Renal cortex interstitium (tissue), 15 donors: Measurements from ENCODE around the gene OSBPL5. TPM values are rescaled to one million over a fixed set of nuclear protein-coding genes. Genes with fewer than 3 reads are reported as not detected.

Source experiments
- DNase-seq, 11 donors: peaks; one replicate each; pipeline ENCODE4 v3.0.0-alpha.2; 2013; ENCODE audit warnings: low read depth in 9 of 11, low spot score in 4 of 11; ENCODE audit errors: extremely low read depth in 1 of 11
- long read RNA-seq, 16 experiments: transcript quantifications; one replicate each; lab custom pipeline, GENCODE V29; 2026
- polyA plus RNA-seq, 3 donors: library from polyadenylated mRNA; unstranded; fragments of 120-200 nt; gene quantifications; one replicate each; pipeline ENCODE4 v1.2.1, GENCODE V29; 2013; ENCODE audit not compliant: insufficient read length in 3 of 3

The OSBPL5 gene
- polyA plus RNA-seq, result 10 to 100 TPM; 17.8 to 26.2 (median 21.2) TPM
- long read RNA-seq, donor 1, partial matches to known transcripts, result 0 of 2 reads
- long read RNA-seq, donor 1, other reads (novel, unspliced or antisense), result 0 of 2 reads
- long read RNA-seq, donor 2, partial matches to known transcripts, result 0 of 4 reads
- long read RNA-seq, donor 2, other reads (novel, unspliced or antisense), result 0 of 4 reads
- long read RNA-seq, donor 3, partial matches to known transcripts, result 9 of 13 reads
- long read RNA-seq, donor 3, other reads (novel, unspliced or antisense), result 0 of 13 reads
- long read RNA-seq, donor 4, partial matches to known transcripts, result 0 of 2 reads
- long read RNA-seq, donor 4, other reads (novel, unspliced or antisense), result 0 of 2 reads
- long read RNA-seq, donor 5, result 0 reads
- long read RNA-seq, donor 6, partial matches to known transcripts, result 13 of 18 reads
- long read RNA-seq, donor 6, other reads (novel, unspliced or antisense), result 0 of 18 reads
- long read RNA-seq, donor 7, partial matches to known transcripts, result 0 of 6 reads
- long read RNA-seq, donor 7, other reads (novel, unspliced or antisense), result 0 of 6 reads
- long read RNA-seq, donor 8, partial matches to known transcripts, result 0 of 6 reads
- long read RNA-seq, donor 8, other reads (novel, unspliced or antisense), result 0 of 6 reads
- long read RNA-seq, donor 9, partial matches to known transcripts, result 0 of 1 reads
- long read RNA-seq, donor 9, other reads (novel, unspliced or antisense), result 0 of 1 reads
- long read RNA-seq, donor 10, partial matches to known transcripts, result 6 of 7 reads
- long read RNA-seq, donor 10, other reads (novel, unspliced or antisense), result 0 of 7 reads
- long read RNA-seq, donor 11, partial matches to known transcripts, result 7 of 8 reads
- long read RNA-seq, donor 11, other reads (novel, unspliced or antisense), result 0 of 8 reads
- long read RNA-seq, donor 12, partial matches to known transcripts, result 0 of 2 reads
- long read RNA-seq, donor 12, other reads (novel, unspliced or antisense), result 0 of 2 reads
- long read RNA-seq, donor 13, result 0 reads
- long read RNA-seq, donor 14, partial matches to known transcripts, result 0 of 2 reads
- long read RNA-seq, donor 14, other reads (novel, unspliced or antisense), result 0 of 2 reads
- long read RNA-seq, donor 15, partial matches to known transcripts, result 0 of 5 reads
- long read RNA-seq, donor 15, other reads (novel, unspliced or antisense), result 0 of 5 reads
- long read RNA-seq, donor 16, partial matches to known transcripts, result 11 of 15 reads
- long read RNA-seq, donor 16, other reads (novel, unspliced or antisense), result 0 of 15 reads

- DNase-seq, result peak in 3 of 11 donors; percentile 61 to 74 (median 68)
Observed at GRCh38 chr11:3165152-3165705, at the start of gene OSBPL5. Gene OSBPL5 (minus strand): TSS chr11:3165310. CDS start chr11:3129148, 36,162 bp downstream.

GRCh38 chr11:3214420-3214699, 49.2 kb upstream of the OSBPL5 start:
- DNase-seq, result no peak

- no peak for DNase-seq
Observed at GRCh38 chr11:3213659-3214419, 48.7 kb upstream of the OSBPL5 start.

- no peak for DNase-seq
Observed at GRCh38 chr11:3208272-3208671, 43.2 kb upstream of the OSBPL5 start.

- no peak for DNase-seq
Observed at GRCh38 chr11:3207526-3208189, 42.5 kb upstream of the OSBPL5 start.

GRCh38 chr11:3206922-3207204, 41.8 kb upstream of the OSBPL5 start:
- DNase-seq, result no peak

- no peak for DNase-seq
Observed at GRCh38 chr11:3206156-3206921, 41.2 kb upstream of the OSBPL5 start.

- no peak for DNase-seq
Observed at GRCh38 chr11:3205261-3206155, 40.4 kb upstream of the OSBPL5 start.

- DNase-seq, result no peak
Observed at GRCh38 chr11:3204141-3205015, 39.3 kb upstream of the OSBPL5 start.

GRCh38 chr11:3203221-3204043, 38.3 kb upstream of the OSBPL5 start:
- peak in 2 of 11 donors; percentile 12 to 27 for DNase-seq

- no peak for DNase-seq
Observed at GRCh38 chr11:3202759-3203158, 37.6 kb upstream of the OSBPL5 start.

- no peak for DNase-seq
Observed at GRCh38 chr11:3202305-3202704, 37.2 kb upstream of the OSBPL5 start.

- DNase-seq, result no peak
Observed at GRCh38 chr11:3201677-3202181, 36.6 kb upstream of the OSBPL5 start.

- no peak for DNase-seq
Observed at GRCh38 chr11:3201112-3201581, 36.0 kb upstream of the OSBPL5 start.
